Measurements from ENCODE around the gene RNF187. TPM values are rescaled to one million over a fixed set of nuclear protein-coding genes. Genes with fewer than 3 reads are reported as not detected.
"Not testable (repeated sequence)": the region's sequence is repeated elsewhere in the genome, so short reads cannot be mapped to it uniquely, and the experiment has no call there.

Gene RNF187
- polyA plus RNA-seq, 3 donors: 76.5 to 104 (median 93.3) TPM

DNA sequence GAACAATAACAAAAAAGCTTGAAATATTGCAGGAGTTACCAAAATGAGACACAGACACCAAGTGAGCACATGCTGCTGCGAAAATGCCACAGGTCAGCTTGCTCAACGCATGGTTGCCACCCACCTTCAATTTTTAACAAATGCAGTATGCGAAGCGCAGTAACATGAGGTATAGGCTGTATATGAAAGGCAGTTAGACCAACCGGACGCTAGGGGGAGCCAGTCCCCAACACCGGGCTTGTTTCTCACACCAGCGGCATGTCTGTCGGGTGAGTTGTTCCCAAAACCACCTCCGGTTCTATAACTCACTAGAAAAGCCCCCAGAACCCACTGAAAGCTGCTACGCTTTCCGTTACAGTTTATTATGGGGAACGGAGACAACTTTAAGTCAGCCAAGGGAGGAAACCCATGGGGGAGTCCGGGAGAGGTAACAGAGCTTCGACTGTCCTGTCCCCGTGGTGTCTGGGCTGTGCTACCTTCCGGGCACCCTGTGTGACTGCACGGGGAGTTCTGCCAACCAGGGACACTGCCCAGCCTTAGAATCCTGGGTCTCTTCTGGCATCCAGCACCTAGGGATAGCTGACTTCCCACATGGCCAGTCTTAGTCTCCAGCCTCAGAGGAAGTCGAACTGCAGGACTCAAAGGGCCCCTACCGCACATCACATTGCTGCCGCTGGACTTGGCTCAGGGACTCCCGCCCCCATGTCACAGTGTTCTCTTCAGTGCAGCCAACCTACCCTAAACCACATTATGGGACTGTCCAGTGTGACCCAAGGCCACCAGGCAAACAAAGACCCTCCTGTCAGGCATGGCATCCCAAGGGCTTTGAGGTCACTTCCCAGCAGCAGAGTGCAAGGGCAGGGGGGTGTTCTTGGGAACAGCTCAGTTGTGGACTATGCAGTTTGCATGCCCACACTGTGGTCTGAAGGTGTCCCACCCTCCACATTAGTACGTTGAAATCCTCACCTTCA, 14.0 kb downstream of the RNF187 start:
- DNase-seq: peak; percentile 84

DNA sequence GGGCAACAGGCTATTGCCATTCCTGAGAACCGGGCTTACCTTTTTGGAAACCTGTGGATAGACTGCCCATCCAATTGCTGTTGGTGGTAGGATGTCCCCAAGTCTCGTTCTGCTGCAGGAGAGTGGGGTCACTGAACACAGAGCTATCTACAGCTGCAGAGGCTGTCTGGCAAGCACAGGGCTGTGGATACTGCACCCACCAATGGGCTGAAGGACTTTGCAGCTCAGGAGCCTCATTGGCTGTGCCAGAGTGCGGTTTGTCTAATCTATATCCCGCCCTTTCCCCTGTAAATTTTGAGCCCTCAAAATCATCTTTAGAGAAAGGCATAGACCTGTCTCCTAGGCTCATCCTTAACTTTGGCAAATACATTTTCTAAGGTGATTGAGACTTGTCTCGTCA, 15.3 kb downstream of the RNF187 start:
- DNase-seq: no peak

DNA sequence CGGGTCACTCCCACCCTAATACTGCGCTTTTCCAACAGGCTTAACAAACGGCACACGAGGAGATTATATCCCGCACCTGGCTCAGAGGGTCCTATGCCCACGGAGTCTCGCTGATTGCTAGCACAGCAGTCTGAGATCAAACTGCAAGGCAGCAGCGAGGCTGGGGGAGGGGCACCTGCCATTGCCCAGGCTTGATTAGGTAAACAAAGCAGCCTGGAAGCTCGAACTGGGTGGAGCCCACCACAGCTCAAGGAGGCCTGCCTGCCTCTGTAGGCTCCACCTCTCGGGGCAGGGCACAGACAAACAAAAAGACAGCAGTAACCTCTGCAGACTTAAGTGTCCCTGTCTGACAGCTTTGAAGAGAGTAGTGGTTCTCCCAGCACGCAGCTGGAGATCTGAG, 18.8 kb downstream of the RNF187 start:
- DNase-seq: not testable (repeated sequence)

DNA sequence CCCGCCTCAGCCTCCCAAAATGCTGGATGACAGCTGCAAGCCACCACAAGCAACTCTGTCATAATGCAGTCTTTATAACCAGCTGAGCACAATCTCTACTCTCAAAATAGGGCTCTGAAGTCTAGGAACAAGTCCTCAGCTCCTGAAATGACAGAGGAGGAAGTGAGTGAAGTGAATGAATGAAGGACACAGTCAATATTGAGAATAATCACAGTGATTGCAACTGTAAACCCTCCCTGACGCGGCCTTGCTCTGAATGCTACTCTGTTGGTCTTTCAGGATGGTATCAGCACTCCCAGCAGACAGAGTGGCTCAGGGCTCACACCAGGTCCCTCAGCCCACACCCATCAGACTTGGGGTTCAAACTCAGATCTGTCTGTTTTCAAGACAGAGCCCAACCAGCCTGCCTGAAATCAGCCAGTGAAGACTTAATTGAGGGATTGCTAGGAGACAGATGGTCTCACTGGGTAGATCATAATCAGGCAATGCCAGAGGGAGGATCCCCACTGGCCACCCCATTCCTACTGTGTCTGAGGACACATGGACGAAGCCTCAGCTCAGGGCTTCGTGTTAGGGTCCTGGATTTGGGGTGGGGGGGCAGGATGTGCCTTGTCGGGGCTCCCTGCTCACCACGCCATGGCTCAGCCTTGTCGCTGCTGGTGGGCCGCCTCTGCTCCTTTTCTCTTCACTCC, 20.9 kb downstream of the RNF187 start:
- no peak for DNase-seq

DNA sequence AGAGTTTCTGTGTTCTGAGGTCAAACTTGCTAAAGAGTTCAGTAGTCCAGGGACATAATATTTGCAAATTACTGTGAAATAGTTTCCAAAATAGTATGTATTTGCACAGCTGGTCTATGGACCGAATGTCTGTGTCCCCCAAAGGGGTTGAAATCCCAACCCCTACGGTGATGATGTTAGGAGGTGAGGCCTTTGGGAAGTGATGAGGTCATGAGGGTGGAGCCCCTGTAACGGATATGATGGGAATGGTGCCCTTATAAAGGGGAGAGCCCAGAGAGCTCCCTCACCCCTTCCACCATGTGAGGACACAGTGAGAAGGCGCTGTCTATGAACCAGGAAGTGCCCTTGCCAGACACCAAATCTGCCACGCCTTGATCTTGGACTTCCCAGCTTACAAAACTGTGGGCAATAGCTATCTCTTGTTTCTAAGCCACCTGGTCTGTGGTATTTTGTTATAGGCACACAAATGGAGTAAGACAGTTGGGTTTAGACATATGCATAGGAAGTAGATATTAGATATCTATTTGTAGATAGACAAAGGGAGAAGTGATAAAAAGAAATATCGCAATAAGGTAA, 21.7 kb downstream of the RNF187 start:
- no peak for DNase-seq

DNA sequence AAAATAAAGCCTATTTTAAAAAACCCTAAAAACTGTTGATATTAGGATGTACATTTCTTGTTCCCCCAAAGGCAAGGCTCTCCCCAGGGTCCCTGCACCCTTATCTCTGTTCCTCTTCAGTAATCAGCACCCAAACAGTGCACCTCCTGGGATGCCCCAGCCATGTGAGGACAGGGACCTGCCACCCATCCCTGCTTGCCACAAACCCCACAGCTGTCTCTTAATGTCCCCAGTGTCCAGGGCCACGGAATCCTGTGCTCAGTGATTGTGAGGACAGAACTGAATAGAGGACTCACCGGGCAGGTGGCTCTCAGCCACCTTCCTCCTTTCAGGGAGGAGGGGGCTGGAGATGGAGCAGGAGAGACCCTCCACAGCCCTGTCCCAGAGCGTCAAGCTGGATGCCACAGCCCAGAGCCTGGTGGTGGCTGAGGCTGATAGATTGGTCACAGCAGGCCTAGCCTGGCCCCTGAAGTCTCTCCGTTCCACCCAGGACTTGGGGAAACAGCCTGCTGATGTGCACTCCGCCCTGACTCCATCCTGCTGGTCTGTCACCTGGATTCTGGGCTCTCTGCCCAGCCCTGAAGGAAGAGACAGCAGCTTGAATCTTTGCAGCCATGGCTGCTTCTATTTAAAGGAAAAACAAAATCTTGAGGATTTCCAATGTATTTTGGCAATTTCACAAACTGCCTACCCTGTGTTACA, 23.1 kb downstream of the RNF187 start:
- no peak for DNase-seq

DNA sequence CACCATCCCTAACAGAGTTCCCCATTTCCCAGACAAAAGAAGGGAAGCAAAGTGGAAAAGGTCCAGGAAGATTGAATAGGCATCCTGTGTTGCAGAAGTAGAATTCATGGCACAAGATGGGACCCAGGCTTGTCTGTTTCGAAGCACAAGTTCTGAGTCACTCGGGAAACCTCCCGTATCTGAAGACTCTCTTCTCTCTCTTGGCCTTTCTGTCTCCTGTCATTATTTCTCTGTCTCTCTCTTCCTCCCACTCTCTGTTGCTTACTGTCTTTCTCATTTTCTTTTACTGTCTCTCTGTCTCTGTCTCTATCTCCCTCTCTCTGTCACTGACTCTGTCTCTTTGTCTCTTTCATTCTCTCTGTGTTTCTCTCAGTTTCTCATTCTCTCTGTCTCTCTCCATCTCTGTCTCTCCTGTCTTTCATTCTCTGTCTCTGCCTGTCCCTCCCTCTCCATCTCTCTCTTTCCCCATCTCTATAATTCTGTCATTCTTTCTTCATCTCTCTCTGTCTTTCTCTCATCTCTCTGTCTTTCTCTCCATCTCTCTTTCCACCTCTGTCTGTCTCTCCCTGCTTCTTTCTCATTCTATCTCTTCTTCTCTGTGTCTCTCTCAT, 23.7 kb downstream of the RNF187 start:
- DNase-seq: no peak

DNA sequence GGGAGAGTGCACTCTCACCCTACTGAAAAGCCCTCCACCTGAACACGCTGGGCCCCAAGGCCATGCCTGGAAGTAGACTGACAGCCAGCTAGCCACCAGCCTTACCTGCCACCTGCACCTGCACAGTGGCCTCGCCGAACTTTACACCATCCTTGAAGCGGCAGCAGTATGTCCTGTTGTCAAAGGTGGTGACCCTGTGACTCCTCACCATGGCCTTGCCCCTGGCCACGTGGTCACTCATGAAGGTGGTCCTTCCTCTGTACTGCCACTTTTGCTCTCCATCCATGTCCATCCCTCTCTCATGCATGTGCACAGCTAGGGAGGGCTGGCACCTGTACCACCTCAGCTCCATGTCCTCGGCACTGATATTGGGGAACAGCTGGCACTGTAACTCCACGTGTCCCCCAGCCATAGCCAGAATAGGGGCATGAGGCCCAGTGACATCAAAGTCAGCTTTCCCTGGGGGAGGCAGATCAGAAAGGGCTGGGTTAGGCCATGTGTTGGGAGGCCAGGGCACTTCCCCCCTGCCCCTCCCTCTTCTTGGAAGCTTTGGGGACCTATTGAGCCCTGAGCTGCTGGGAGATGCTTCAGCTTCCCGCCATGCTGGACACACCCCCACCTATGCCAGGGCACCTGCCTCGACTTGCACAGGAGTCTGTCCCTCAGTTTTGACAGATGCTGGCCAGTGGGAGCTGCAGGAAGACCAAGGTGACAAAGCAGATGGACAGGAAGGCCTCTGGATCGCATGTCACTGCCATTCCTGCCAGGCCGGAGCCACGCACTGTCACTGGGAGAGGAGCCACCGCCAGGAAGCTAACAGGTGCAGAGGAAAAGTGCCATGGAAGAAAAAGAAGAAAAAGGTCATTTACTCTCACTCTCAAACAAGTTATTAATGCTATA, 24.6 kb downstream of the RNF187 start:
- DNase-seq: no peak

DNA sequence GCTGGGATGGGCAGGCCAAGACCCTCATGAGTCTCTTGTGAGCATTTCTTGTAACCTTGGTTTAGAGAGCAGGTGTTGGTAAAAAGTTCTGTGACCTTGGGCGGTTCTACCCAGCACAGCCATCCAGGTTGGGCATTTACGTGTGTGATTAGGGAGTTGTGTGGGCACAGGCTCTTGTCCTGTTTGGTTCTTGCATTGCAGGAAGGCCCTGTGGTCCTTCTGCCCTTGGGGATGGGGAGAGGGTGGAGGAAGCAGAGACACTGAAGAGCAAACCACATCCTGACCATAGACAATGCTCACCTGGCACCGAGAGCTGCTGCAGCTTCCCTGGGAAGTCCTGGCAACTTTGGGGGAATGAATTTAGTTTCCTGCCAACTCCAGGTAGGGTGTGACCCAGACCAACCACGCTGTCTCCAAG, 25.6 kb downstream of the RNF187 start:
- DNase-seq: no peak

DNA sequence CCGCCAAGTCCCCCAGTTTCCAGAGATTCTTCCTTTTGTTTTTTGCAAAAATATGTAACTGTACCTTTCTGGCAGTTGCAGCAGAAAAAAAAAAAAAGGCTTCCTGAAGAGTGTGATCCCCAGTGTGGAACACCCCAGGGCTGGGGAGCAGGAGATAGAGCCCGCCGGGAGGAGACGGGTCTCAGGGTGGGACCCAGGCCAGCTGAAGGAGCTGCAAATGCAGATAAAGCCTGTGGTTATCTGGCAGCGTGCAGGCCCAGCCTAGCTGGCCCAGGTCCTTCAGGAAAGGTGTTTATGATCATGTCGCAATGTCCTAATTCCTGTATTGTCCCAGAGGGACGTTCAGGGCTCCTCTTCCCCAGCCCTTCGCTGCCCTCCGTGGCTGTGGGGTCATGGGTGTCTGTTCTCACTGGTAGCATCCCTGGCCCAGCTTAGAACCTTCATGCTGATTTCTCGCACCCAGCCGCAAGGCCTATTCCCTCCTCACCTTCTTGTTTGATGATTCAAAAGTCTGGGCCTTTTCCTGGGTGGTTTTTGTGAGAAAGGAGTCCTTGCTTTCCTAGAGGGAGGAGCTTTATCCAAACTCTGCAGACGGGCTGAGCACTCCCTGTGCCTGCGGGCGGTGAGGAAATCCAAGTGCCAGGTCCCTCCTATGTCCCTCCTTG, 26.2 kb downstream of the RNF187 start:
- DNase-seq: no peak

DNA sequence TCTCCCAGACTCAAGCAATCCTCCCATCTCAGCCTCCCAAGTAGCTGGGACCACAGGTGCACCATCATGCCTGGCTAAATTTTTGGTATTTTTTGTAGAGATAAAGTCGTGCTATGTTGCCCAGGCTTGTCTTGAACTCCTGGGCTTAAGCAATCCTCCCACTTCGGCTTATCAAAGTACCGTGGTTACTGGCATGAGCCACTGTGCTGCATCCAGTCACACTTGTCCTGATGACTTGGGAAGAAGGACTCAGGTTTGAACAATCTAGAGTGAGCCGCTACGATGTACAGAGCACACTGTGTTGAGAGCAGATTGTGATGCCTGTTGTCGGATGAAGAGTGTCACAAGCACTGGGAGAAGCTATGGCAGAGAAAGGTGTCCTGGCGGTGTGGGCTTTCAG, 27.2 kb downstream of the RNF187 start:
- no peak for DNase-seq

DNA sequence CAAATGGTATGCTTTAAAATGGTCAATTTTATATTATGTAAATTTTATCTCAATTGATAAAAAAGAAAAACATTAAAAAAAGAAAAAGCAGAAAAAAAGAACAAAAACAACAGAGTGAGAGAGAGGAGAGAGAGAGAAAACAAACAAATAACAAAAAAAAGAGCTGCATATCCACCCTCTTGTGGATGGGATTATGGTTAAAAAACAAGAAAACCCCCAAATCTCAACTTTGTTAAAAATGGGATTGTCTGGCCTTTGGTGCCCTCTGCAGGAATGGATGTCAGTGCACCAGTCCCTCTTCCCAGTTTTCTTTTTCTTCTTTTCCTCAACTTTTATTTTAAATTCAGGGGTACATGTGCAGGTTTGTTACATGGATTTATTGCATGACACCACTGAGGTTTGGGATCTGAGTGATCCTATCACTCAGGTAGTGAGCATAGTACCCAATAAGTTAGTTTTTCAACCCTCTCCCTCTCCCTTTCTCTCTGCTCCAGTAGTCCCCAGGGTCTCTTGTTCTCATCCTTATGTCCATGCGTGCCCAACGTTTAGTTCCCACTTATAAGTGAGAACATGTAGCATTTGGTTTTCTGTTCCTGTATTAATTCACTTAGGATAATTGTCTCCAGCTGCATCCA, 28.1 kb downstream of the RNF187 start:
- peak; percentile 19 for DNase-seq

DNA sequence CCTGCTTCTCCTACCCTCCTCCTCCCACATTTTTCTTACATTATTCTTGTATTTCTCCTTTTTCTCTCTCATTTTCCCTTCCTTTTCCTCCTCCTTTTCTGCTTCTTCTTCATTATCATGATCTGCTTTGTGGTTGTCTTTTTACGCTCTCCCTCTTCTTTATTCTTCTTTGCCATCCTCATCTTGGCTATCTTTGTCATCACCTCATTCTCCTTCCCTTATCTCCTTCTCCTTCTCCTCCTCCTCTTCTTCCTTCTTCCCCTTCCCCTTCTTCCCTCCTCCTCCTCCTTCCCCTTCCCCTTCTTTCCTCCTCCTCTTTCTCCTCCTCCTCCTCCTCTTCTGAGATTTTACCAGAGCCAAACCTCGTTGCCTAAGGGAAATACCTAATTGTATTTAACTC, 30.5 kb downstream of the RNF187 start:
- DNase-seq: no peak

DNA sequence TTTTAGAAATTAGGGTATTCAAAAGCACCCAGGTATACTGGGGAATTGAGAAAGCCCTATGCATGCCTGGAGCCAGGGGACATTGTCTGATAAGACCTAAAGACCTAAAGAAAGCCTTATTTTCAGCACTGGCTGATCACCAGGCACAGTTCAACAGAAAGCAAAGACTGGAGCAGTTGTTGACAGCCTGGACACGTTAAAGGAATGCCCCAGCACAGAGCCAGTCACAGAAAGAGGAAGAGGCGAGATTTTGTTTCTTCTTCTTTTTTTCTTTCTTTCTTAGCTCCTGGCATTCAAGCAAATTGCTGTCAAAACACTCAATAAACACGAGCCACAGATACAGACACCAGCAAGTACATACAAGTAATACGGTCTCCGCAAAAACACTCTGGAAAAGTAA, 40.4 kb downstream of the RNF187 start:
- DNase-seq: no peak

DNA sequence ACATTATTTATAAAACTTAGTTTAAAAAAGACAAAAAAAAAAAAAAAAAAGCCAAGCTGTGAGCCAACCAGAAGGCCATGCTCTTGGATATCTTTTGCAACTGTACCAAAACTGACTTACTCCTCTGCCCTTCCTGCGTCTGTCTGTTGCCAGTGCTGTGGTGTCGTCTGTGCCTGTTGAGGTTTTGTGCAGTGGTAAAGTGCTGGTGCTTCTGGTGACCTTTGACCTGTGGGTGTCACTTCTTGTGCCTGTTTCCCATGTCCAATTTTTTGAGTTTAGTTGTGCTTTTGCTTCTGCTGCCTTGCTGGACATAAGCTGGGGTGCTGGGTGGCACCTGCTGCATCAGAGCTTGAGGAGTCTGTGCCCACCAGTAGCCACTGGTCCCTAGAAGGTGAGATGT, 41.4 kb downstream of the RNF187 start:
- DNase-seq: no peak

DNA sequence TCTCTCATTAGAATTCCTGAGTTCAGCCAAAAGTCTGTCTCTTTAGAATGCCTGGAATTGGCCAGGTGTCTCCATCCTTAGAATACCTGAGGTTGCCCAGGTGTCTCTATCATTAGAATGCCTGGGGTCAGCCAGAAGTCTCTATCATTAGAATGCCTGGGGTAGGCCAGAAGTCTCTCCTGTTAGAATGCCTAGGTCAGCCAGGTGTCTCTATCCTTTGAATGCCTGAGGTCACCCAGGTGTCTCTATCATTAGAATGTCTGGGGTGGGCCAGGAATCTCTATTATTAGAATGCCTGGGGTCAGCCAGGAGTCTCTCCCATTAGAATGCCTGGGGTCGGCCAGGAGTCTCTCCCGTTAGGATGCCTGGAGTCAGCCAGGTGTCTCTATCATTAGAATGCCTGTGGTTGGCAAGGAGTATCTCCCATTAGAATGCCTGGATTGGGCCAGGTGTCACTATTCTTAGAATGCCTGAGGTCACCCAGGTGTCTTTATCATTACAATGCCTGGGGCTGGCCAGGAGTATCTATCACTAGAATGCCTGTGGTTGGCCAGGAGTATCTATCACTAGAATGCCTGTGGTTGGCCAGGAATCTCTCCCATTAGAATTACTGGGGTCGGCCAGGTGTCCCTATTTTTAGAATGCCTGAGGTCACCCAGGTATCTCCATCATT, 43.0 kb downstream of the RNF187 start:
- DNase-seq: no peak

DNA sequence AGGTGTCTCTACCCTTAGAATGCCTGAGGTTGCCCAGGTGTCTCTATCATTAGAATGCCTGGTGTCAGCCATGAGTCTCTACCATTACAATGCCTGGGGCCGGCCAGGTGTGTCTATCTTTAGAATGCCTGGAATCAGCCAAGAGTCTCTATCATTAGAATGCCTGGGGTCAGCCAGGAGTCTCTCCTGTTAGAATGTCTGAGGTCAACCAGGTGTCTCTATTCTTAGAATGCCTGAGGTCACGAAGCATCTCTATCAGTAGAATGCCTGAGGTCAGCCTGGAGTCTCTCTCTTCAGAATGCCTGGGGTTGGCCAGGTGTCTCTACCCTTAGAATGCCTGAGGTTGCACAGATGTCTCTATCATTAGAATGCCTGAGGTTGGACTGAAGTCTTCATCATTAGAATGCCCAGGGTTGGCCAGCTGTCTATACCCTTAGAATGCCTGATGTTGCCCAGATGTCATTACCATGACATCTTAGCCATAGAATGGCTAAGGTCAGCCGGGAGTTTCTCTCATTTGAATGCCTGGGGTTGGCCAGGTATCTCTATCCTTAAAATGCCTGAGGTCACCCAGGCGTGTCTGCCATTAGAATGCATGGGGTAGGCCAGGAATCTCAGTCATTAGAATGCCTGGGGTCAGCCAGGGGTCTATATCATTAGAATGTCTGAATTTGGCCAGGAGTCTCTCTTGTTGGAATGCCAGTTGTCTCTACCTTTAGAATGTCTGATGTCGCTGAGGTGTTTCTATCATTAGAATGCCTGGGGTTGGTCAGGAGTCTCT, 44.0 kb downstream of the RNF187 start:
- no peak for DNase-seq

DNA sequence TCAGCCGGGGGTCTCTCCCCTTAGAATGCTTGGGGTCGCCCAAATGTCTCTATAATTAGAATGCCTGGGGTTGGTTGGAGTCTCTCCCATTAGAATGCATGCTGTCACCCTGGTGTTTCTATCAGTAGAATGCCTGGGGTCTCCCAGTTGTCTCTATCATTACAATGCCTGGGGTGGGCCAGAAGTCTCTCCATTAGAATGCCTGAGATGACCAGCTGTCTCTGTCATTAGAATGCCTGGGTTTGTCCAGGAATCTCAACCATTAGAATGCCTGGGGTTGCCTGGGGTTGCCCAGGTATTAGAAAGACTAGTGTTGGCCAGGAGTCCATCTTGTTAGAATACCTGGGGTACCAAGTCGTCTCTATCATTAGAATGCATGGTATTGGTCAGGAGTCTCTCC, 51.6 kb downstream of the RNF187 start:
- no peak for DNase-seq

Data from renal pelvis (tissue), 4 donors.